NCI-H2227 (cell line): Measurements from ENCODE around the gene RAD51B.

ENCODE experiments used
- DNase-seq: peaks from one replicate; lab custom pipeline; 2025; ENCODE audit not compliant: unreplicated experiment; lab: John Stamatoyannopoulos, UW

Gene RAD51B

GRCh38 chr14:68598621-68599447, 779.3 kb downstream of the RAD51B start:
- no peak for DNase-seq

- peak; percentile 38 for DNase-seq
Measured at GRCh38 chr14:68599896-68600610, 780.5 kb downstream of the RAD51B start.

GRCh38 chr14:68602507-68602906, 782.9 kb downstream of the RAD51B start:
- DNase-seq, result no peak

- no peak for DNase-seq
Measured at GRCh38 chr14:68603533-68604360, 784.2 kb downstream of the RAD51B start.

GRCh38 chr14:68604361-68604730, 784.8 kb downstream of the RAD51B start:
- no peak for DNase-seq

- DNase-seq, result no peak
Measured at GRCh38 chr14:68604822-68605221, 785.2 kb downstream of the RAD51B start.

- no peak for DNase-seq
Measured at GRCh38 chr14:68606176-68606575, 786.6 kb downstream of the RAD51B start.

GRCh38 chr14:68606644-68607043, 787.1 kb downstream of the RAD51B start:
- no peak for DNase-seq

- DNase-seq, result no peak
Measured at GRCh38 chr14:68607081-68607866, 787.7 kb downstream of the RAD51B start.

GRCh38 chr14:68607867-68608573, 788.4 kb downstream of the RAD51B start:
- no peak for DNase-seq

- no peak for DNase-seq
Measured at GRCh38 chr14:68608574-68608962, 789.0 kb downstream of the RAD51B start.

GRCh38 chr14:68609012-68609411, 789.4 kb downstream of the RAD51B start:
- no peak for DNase-seq

- no peak for DNase-seq
Measured at GRCh38 chr14:68610251-68610793, 790.7 kb downstream of the RAD51B start.

GRCh38 chr14:68611599-68611998, 792.0 kb downstream of the RAD51B start:
- DNase-seq, result no peak

GRCh38 chr14:68612049-68612448, 792.5 kb downstream of the RAD51B start:
- DNase-seq, result no peak

GRCh38 chr14:68616221-68616902, 796.8 kb downstream of the RAD51B start:
- peak; percentile 20 for DNase-seq

- no peak for DNase-seq
Measured at GRCh38 chr14:68619790-68620574, 800.4 kb downstream of the RAD51B start.
